HPDE6-E6E7 (cell line): ENCODE measurements around the gene ZDHHC24.
A peak's percentile ranks its signal among the peaks of the same experiment; 100 is the strongest.
"Not testable (repeated sequence)": the region's sequence is repeated elsewhere in the genome, so short reads cannot be mapped to it uniquely, and the experiment has no call there.

ENCODE experiments used
- DNase-seq: peaks from one replicate; pipeline ENCODE4 v3.0.0; 2011; ENCODE audit warnings: missing footprints; ENCODE audit errors: extremely low spot score

Gene ZDHHC24

DNA sequence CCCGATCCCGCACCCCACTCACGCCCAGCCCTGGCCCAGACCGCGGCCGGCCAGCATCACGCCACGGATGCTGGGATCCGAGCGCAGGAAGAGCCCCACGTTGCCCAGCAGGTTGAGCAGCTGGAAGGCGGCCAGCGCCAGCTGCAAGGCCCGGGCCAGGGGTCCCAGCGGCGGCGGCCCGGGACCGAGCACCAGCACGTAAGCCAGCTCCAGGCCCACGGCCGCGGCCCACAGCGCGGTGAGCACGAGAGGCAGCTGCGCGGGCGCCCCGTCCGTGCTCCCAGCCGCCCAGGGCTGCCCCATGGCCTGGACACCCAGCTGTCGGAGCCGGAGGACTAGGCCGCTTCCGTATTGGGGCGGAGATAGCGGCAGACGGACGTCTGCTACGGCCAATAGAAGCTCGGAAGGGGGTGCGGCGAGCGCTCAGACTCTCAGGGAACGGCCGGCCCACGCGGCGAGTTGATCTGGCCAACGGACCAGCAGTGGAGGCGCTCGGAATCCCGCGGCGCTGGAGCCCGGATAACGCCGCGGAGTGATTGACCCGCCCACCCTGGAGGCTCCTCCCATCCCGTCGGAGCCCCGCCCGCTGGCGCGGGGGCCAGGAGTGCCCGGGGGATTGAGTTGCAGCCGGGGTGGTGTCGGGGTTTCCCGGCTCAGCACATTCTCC lies at the start of gene ZDHHC24:
Gene ZDHHC24, minus strand, starts transcription at position 348 of the 667 bp plus-strand sequence. Its CDS starts 45 bp downstream, at position 303.
- DNase-seq, result peak; percentile 97

- no peak for DNase-seq
Observed at GRCh38 chr11:66595245-66595904, 49.5 kb upstream of the ZDHHC24 start.

- no peak for DNase-seq
Observed at GRCh38 chr11:66593650-66594049, 47.8 kb upstream of the ZDHHC24 start.

- no peak for DNase-seq
Observed at GRCh38 chr11:66593303-66593635, 47.4 kb upstream of the ZDHHC24 start.

GRCh38 chr11:66592457-66593302 lies 46.8 kb upstream of the ZDHHC24 start, which contains the start of the genes CCDC87 and CCS:
Gene CCDC87, minus strand, starts transcription at chr11:66593063. Its CDS starts 48 bp downstream, at chr11:66593015.
Gene CCS, plus strand, starts transcription at chr11:66593185. Its CDS starts 77 bp downstream, at chr11:66593262.
- DNase-seq, result peak; percentile 100

DNA sequence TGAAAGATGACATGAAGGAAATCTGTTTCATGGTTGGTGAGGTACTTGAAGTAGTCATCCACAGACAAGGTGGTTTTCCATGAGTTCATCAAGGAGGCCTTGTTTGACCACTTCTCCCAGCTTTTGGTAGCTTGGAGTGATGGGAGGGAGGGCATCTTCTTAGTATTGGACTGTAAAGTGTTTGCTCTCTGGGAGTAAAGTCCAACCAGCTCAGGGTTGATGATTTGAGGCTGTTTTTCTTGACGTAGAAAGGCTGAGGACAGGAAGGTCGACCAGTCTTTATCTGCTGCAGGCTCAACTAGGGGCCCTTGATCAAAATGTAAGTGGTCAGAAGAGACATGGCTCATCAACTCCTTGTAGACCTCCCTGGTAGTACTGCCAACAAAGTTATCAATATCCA lies 45.3 kb upstream of the ZDHHC24 start:
- no peak for DNase-seq

DNA sequence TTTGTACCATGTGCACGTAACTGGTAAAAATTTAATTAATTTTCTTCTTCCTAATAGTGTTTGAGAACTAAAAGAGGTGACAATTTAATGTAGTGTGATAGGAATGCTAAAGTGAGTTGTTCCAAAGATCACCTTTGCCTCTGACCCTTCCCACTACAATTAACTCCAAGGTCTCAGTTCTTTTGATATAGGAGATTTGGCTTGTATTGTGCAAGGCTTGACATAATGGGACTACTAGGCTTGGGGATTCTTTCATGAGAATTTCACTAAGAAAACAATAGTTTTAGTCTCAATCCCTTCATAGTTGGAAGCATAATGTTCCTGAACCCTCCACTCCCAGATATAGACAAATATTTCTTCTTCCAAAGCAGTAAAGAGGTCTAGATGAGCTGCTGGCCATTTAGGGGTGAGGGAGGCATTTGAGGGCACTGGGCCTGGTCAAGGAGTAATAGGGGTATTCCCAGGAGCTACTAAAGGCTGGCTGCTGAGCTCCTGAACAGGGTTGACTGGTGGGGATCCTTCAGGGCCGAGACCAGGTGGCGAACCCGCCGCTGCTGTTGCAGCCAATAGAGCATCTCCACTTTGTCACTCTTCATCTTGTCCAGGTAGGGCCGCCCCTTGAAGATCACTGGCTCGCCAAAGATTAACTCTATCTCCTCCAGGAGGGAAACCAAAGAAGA lies 44.3 kb upstream of the ZDHHC24 start:
- DNase-seq, result no peak

GRCh38 chr11:66589315-66589714 lies 43.5 kb upstream of the ZDHHC24 start:
- DNase-seq, result not testable (repeated sequence)

DNA sequence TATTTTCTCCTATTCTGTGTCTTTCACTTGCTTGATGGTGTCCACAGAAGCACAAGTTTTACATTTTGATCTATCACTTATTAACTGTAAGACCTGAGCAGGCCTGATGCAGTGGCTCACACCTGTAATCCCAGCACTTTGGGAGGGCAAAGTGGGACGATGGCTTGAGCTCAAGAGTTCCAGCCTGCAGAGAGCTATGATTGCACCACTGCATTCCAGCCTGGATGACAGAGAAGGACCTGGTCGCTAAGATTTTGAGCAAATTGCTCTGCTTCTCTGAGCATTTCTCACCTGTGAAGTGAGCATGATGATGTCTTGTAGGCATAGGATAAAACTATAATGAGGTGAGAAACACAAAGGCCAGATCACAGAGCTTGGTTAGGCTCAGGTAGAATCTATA lies 40.3 kb upstream of the ZDHHC24 start:
- no peak for DNase-seq

DNA sequence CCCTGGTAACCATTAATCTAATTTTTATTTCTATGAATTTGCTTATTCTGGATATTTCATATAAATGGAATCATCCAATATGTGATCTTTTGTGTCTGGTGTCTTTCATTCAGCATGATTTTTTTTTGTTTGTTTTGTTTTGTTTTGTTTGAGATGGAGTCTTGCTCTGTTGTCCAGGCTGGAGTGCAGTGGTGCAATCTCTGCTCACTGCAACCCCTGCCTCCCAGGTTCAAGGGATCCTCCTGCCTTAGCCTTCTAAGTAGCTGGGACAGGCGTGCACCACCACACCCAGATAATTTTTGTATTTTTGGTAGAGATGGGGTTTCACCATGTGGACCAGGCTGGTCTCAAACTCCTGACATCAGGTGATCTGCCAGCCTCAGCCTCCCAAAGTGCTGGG lies 39.6 kb upstream of the ZDHHC24 start:
- DNase-seq, result not testable (repeated sequence)

DNA sequence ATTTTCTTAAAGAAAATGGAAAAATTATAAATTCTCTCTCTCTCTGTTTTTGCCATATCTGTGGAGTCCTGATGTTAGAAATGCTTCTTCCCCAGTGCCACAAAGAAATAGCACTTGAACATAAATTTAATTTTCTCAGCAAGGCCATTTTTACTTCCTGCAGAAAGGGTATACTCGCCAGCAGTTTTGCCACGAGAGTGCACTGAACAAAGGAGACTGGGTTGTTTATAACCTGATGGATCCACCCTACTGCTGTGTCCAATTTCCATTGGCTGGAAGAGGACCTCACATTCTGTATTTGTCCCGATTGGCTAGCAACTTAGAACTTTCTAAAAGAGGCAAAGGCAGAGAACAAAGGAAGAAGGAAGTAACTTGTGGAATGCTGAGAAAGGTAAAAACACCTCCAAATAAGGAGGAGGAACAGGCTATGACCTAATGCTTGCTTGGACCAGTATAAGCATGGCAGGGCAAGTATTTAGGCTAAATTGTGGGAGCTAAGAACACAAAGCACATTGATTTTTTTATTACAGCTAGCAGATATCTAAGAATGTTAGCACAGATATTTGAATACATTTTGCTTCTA lies 36.8 kb upstream of the ZDHHC24 start:
- not testable (repeated sequence) for DNase-seq

- no peak for DNase-seq
Observed at GRCh38 chr11:66581261-66581660, 35.4 kb upstream of the ZDHHC24 start.

GRCh38 chr11:66580803-66581202 lies 35.0 kb upstream of the ZDHHC24 start:
- no peak for DNase-seq

GRCh38 chr11:66579017-66579606 lies 33.3 kb upstream of the ZDHHC24 start:
- peak; percentile 49 for DNase-seq

GRCh38 chr11:66570850-66571180 lies 25.0 kb upstream of the ZDHHC24 start:
- no peak for DNase-seq

GRCh38 chr11:66570079-66570849 lies 24.4 kb upstream of the ZDHHC24 start:
- no peak for DNase-seq

DNA sequence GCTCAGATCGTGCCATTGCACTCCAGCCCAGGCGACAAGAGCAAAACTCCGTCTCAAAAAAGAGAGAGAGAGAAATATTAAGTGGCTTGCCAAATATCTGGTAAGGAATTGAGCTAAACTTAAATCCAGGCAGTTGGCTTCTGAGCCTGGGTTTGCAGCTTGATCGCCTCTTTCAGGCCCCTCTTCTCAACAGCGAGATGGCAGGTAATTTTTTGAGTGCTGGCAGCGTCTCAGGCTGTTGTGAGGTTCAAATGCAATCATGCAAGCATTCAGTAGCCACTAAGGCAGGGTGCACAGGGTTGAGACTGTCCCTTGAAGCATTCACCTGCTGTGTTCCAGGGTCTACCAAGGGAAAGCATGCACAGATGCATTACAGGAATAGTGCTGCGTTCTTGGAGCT lies 23.2 kb upstream of the ZDHHC24 start:
- no peak for DNase-seq

DNA sequence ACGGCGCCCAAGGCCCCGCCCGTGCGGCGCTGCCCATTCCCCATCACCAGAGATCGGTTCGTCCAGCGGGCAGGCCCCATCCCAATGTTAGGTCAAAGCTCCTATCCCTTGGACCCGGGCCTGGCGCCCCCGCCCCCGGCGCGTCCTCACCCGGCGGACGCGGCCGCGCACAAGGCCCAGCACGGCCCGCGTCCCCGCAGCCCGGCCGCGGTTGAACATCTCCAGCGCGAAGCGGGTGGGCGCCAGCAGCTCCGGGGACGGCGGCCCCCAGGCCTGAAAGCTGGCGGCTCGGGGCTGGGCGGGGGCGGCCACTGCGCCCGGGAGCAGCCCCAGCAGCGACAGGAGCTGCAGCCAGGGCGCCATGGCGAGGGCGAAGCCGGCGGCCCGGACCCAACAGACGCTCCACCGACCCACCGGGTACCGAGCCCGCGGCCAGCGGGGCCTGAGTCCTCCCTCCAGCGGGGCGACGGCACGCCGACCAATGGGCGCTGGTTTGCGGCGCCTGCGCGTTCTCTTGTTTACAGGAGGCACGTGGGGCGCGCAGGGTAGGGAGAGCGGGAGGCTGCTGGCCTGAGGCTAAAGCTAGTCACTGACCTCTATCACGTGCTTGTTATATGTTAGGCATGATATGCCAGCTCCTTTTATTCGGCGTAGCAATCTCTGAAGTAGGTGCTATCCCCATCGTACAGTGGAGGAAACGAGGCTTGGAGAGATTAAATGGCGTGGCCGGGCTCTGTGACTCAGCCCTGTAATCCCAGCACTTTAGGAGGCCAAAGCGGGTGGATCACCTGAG lies 22.5 kb upstream of the ZDHHC24 start, which contains the start of gene CTSF:
Gene CTSF, minus strand, starts transcription at position 483 of the 793 bp plus-strand sequence. Its CDS starts 120 bp downstream, at position 363.
- DNase-seq, result peak; percentile 98

GRCh38 chr11:66567787-66568123 lies 21.9 kb upstream of the ZDHHC24 start:
- no peak for DNase-seq

GRCh38 chr11:66566221-66566620 lies 20.4 kb upstream of the ZDHHC24 start:
- no peak for DNase-seq
